Stimulated activated CD4-positive, alpha-beta T cell treated with anti-CD3 and anti-CD28 coated beads, Interleukin-4, amount 100 ng/mL, for 48 hours (primary cell): ENCODE results near the gene RICTOR.
"Not testable (repeated sequence)": the region's sequence is repeated elsewhere in the genome, so short reads cannot be mapped to it uniquely, and the experiment has no call there.

Experiments used
- DNase-seq, 2 donors: peaks; one replicate each; pipeline ENCODE4 v3.0.0-alpha.2; 2020; ENCODE audit warnings: low read depth in 2 of 2

Gene RICTOR

GRCh38 chr5:39009981-39010380 is 64.2 kb downstream of the RICTOR start:
- no peak for DNase-seq

DNA sequence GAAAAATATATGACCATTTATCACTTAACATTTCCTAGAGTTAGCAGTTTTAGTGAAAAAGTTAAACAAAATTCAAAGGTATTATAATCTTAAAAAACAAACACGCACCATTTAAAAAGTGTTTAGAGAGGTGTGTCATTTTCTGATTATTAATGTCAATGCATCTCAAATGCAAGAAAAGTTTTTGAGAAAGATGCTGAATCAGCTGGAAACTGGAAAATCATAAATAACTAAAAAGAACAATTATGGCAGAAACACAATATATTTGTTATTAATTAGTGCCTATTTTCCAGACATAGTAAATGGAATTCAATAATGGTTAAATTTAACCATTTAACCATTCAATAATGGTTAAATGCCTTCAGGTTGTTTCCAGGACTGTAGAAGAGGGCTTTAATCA is 64.9 kb downstream of the RICTOR start:
- no peak for DNase-seq

DNA sequence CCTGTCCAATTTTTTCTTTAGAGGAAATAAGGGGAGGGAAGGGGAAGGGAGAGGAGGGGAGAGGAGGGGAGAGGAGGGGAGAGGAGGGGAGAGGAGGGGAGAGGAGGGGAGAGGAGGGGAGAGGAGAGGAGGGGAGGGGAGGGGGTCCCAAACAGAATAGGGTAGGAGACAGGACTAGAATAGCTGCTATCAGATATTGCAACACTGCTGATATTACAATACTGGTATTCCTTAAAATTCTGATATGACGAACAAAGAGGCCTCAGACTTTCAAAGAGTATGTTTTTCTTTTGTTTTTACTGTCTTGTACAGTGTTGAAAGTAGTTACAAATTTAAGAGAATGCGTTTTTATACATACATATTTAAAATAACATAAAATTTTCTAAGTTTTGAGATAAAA is 67.5 kb downstream of the RICTOR start:
- no peak for DNase-seq

GRCh38 chr5:39005566-39006232 is 68.5 kb downstream of the RICTOR start:
- no peak for DNase-seq

DNA sequence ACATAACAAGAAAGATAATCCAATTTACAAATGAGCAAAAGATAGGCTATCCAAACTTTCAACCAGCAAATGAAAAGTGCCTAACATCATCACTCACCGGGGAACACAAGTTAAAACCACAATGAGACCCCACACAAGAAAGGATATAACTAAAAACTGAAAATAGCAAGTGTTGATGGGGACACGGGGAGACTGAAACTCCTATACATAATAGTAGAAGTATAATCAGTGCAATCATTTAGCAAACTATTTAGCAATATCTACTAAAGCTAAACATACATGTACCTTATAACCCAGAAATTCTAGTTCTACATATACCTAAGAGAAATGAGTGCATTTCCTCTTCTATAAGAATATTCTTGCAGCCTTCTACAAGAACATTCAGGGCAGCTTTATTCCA is 72.5 kb downstream of the RICTOR start:
- DNase-seq: no peak

- no peak for DNase-seq
Observed at GRCh38 chr5:38999037-38999436, 75.2 kb downstream of the RICTOR start.

- DNase-seq: no peak
Observed at GRCh38 chr5:38997591-38997990, 76.6 kb downstream of the RICTOR start.

GRCh38 chr5:38996123-38996522 is 78.1 kb downstream of the RICTOR start:
- DNase-seq: no peak

GRCh38 chr5:38994324-38994927 is 79.8 kb downstream of the RICTOR start:
- no peak for DNase-seq

DNA sequence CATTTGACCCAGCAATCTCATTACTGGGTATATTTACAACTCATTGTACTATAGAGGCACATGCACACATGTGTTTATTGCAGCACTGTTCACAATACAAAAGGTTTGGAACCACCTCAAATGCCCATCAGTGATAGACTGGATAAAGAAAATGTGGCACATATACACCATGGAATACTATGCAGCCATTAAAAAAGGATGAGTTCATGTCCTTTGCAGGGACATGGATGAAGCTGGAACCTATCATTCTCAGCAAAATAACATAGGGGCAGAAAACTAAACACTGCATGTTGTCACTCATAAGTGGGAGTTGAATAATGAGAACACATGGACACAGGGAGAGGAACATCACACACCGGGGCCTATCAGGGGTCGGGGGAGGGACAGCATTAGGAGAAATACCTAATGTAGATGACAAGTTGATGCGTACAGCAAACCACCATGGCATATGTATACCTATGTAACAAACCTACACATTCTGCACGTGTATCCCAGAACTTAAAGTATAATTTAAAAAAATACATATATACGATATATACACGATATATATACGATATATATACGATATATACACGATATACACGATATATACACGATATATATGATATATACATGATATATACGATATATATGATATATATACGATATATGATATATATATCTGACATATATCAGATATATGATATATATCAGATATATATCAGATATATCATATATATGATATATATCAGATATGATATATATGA is 84.1 kb downstream of the RICTOR start:
- not testable (repeated sequence) for DNase-seq

DNA sequence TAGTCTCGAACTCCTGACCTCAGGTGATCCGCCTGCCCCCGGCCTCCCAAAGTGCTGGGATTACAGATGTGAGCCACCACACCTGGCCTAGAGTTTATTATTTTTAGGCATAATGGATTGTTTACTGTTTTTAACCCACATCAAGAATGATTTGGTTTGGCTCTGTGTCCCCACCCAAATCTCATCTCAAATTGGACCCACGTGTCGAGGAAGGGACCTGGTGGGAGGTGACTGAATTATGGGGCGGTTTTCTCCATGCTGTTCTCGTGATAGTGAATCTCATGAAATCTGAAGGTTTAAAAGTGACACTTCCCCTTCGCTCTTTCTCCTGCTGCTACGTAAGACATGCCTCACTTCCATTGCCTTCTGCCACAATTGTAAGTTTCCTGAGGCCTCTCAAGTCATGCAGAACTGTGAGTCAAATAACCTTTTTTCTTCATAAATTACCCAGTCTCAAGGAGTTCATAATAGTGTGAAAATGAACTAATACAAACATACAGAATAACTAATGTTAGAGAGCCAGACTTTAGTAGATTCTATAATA is 88.2 kb downstream of the RICTOR start:
- DNase-seq: no peak

- DNase-seq: no peak
Observed at GRCh38 chr5:38979535-38979934, 94.7 kb downstream of the RICTOR start.

DNA sequence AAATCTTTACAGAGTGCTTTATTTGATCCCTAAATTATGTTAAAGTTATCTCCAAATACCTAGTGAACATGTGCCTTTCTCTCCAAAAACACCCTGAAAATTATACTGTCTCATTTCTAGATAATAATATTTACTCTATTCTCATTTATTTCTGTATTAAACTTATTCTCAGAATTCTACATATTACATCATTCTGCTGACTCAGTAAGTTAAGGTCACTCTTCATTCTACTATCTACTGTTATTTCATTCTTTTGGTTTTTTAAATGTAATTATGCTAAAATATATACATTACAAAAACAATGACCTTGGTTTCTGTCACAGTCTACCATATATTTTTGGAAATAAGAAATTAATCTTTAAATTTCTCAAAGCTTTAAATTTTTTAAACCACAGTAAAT is 96.2 kb downstream of the RICTOR start:
- no peak for DNase-seq

- no peak for DNase-seq
Observed at GRCh38 chr5:38968665-38969064, 105.5 kb downstream of the RICTOR start.

DNA sequence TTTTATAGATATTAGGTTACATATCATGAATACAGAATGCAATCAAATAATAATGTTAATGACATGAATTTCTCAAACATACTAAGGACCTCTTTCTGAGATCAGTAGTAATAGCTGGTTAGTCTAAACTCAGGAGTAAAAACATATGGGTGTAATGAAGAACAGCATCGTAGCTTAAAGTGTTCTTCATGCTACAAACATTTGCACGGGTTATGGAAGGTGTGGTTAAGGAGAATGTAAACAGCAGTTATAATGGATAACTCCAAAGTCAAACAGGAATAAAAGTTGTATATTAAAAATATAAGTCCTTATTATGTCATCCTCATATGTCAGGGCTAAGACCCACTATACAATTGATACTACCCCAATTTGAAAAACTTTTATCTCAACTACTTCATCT is 112.5 kb downstream of the RICTOR start:
- no peak for DNase-seq

DNA sequence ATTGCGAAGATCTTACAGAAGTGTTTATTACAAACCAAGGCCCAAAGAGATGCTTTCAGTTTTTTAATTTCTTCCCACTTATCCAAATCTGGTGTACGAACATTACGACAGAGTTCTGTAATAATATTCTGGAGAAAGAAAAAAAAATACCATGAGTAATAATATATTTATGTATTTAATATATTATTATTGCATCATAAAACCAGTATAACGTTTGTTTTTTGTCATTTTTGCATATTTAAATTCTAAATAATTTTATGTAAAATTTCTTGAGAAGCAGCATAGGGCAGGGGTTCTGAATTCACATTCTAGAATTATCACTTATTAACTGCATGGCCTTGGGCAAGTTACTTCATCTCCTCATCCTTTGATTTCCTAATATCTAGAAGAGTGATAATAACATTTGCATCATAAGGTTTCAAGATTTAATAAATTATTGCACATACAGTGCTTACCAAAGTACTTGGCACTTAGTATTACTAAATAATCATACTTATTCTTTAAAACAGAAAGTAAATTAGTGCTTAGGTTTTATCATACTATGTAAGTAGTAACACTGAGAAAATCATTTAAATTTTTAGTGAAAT is 120.7 kb downstream of the RICTOR start:
- DNase-seq: no peak

- no peak for DNase-seq
Observed at GRCh38 chr5:38948501-38948900, 125.7 kb downstream of the RICTOR start.

GRCh38 chr5:38944282-38944681 is 129.9 kb downstream of the RICTOR start:
- DNase-seq: no peak

DNA sequence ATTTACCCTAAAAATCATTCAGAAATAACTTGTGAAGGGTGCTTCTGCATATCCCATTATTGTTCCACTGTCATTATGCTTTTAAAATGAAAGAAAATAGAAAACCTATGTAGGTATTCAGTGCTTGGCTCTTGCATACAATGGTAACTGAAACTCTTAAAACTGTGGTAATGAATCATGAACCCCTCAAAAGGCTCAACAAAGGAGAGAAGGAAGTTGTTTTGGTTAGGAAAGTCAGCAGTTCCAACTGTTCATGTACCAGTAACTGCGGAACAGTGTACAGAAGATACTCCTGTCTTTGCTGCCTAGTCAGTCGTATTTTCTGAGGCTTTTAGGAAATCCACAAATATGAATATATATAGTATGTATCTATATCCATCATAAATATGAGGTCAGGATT is 132.3 kb downstream of the RICTOR start:
- no peak for DNase-seq

DNA sequence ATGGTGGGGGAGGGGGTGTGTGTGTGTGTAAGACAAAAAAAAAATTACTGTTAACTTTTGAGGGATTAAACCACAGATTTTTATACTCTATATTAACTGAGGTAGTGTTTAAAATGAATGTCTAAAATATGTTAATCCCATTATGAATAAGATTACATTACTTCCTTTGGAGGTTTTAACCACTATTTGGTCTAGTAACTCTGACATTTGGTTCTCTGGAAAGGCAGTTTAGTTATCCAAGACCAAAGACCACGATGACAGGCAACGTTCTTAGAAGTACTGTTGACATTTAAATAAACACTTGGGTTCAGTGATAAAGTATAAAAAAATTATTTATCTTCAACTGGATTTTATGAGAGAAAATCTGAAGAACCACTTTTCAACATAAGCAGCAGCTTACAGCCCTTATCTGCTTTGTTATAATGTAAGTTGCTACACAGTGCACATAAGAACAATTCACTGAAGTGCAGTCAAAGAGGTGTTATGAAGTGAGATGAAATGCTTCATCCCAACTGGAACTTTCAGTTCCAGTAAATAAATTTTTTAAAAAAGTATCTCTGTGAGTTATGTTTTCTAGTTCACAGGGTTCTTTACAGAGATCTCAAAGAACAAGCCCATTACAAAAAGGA is 133.9 kb downstream of the RICTOR start:
- no peak for DNase-seq

DNA sequence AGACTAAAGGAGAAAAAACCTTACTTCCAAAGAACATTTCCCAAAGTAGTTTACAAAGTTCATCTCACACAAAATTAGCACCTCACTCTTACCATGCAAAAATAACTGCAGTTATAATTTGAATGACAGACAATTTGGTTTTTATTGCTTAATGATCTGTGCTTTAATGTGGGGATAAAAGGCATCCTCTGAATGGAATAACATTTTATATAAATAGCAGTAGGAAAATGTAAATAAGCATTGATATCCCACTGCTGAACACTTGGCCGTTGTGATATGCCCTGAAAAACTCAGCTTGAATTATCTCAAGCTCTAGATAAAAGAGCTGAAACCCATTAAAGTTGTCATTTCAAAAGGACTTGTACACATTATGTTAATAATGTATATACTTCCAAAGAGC is 135.2 kb downstream of the RICTOR start:
- no peak for DNase-seq

DNA sequence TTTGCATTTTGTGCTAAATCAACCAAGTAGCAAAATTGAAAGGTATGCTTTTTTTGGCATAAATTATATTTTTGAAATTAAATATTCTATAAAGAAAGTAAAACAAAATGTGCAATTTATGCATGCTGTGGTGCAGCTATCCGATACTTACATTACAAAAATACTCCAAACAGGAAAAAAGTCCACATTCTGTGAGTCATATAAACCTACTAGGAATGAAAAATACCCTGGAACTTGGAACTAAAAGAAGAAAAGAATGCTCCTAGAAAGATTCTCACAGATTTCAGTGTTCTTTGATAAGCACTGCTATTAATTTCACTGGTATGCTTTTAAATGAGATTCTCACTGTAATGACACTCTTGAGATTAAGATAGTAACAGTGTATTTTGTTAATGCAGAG is 135.8 kb downstream of the RICTOR start:
- no peak for DNase-seq
